NB4 (cell line): ENCODE data around the gene MAP3K20.

Experiments used
- POLR2A ChIP-seq: IDR thresholded peaks from 2 replicates; pipeline ENCODE4 v1.6.1; 2011; ENCODE audit warnings: mild to moderate bottlenecking; ENCODE audit not compliant: insufficient read length; ENCODE audit errors: extremely low read depth
- TF ChIP-seq, protein P1 (sequence below): IDR thresholded peaks from one replicate; pipeline ENCODE4 v1.5.1; 2012; ENCODE audit warnings: low read depth, low read length
- TF ChIP-seq, protein P2 (sequence below): IDR thresholded peaks from 2 replicates; pipeline ENCODE4 v1.6.1; 2011; ENCODE audit warnings: low read depth, low read length

DNA sequence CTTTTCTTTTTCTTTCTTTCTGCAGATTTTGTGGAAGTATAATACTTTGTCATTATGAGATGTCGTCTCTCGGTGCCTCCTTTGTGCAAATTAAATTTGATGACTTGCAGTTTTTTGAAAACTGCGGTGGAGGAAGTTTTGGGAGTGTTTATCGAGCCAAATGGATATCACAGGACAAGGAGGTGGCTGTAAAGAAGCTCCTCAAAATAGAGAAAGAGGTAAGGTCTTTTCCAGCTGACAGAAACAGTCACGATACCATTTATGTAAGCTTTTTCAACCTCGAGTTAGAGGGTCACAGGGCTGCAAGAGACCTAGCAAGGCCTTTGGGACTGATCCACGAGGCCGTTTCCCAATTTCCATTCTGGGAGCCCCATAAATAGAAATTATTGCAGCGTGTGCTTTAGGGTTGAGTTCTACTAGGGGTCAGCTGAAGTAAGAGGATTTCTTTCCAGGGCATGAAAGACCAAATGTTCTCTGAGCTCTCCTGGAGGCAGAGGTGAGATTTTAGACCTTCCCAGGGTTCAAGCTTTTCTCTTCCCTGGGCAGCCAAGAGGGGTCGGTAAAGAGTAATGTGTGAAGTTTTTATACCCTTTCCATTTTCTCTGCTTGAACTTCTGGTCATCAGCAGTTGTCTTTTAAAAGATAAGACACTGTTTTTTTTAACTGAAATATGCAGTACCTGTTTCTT lies 15.5 kb downstream of the MAP3K20 start:
- TF ChIP-seq, protein P1, sequence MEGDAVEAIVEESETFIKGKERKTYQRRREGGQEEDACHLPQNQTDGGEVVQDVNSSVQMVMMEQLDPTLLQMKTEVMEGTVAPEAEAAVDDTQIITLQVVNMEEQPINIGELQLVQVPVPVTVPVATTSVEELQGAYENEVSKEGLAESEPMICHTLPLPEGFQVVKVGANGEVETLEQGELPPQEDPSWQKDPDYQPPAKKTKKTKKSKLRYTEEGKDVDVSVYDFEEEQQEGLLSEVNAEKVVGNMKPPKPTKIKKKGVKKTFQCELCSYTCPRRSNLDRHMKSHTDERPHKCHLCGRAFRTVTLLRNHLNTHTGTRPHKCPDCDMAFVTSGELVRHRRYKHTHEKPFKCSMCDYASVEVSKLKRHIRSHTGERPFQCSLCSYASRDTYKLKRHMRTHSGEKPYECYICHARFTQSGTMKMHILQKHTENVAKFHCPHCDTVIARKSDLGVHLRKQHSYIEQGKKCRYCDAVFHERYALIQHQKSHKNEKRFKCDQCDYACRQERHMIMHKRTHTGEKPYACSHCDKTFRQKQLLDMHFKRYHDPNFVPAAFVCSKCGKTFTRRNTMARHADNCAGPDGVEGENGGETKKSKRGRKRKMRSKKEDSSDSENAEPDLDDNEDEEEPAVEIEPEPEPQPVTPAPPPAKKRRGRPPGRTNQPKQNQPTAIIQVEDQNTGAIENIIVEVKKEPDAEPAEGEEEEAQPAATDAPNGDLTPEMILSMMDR = peak; percentile 55
- TF ChIP-seq POLR2A = no peak
- TF ChIP-seq, protein P2, sequence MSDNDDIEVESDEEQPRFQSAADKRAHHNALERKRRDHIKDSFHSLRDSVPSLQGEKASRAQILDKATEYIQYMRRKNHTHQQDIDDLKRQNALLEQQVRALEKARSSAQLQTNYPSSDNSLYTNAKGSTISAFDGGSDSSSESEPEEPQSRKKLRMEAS = no peak
